HG03442 (cell line): ENCODE data around the gene MED9.

ENCODE experiments used
- ATAC-seq: cut with Tn5 transposase; IDR thresholded peaks from one replicate; pipeline ENCODE4 v1.9.1; 2021; ENCODE audit warnings: mild to moderate bottlenecking, moderate library complexity; ENCODE audit not compliant: unreplicated experiment

The MED9 gene

GRCh38 chr17:17502741-17503565, 26.2 kb downstream of the MED9 start:
- no peak for ATAC-seq

DNA sequence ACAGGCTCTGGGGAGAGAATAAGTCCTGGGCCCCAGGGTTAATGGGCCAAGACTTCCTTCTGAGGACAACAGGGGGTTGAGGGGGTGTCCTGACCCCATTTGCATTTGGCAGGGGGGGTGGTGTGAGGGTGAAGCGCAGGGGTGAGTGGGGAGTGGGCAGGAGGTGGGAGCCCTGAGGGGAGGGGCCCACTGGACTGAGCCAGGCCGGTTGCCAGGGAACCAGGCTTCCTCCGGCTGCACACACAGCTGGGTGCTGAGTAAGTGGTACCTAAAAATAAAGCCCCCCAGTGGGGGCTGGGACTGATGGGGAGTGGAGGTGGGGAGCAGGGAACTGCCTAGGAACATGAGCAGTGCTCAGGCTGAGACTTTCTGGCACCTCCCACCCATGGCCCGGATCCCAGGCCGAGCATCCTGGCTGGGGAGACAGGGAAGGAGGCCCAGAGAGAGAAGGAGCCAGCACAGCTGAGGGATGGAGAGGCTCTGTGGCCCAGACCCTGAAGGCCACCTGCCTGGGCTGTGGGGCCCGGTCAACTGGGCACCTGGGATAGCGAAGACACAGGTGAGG, 26.8 kb downstream of the MED9 start:
- no peak for ATAC-seq

- ATAC-seq = no peak
Measured at GRCh38 chr17:17504341-17505140, 27.7 kb downstream of the MED9 start.

DNA sequence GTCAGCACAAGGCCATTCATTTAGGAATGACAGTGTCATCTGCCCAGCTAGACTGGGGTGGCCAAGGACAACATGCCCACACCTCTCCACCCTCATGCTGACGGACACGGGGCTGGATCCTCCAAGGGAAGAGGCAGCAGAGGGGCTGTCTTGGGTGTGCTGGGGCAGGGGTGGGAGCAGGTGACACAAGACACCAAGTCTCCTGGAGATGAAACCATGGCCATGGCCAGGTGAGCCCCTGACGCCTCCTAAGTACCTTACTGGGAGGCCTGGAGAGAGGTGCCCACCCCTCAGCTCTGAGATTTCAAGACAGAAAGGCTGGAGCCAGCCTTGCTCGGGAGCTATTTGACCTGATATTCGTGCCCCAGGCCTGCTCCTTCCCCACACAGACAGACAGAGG, 28.4 kb downstream of the MED9 start:
- no peak for ATAC-seq

DNA sequence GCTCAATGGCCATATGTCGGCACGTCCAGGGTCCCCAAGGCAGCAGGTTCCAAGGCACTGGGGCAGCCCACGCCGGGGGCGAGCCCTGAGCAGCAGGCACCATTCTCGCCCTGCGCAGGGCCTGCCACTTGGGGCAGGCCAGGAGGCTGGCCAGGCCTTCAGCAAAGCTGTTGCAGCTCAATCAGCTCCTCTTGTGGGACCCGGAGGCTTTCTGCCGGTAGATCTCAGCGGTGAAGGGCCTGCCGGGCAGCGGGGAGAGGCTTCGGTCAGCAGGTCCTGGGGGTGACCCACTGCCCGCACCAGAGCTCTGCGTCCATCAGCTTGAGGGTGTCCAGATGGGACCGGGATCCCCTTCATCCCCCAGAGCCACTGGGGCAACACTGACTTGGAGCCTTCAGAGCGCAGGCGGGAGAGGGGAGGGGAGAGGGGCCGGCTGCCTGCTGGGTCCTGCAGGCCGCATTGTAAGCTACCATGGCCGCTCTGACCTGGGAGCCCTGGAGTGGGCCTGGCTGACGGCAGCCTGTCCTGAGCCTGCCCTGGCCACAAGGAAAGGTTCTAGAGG, 28.9 kb downstream of the MED9 start:
- no peak for ATAC-seq

DNA sequence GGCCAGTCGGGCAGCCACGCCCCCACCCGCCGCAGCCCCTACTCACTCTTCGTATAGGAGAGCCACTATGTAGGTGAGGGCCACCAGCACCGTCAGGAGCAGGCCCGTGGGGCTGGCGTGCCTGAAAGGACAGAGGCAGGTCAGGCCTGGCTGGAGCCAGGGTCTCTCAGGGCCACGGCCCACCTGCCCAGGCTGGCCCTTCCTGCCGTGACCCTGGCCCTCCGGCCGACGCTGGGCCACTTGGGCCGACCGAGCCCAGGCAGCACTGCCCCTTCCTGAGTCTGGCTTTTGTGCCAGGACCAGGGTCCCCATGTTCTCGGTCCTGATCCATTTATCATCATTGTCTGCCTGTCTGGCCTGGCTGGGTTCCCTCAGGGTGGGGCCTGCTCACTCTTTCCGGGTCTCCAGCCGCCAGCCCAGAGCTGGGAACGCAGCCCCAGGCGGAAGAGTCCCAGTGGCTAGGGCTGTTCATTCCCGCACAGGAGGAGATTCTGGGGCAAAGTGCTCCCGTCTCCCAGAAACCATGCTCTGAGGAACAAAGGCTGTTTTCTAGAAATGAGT, 29.5 kb downstream of the MED9 start:
- no peak for ATAC-seq

DNA sequence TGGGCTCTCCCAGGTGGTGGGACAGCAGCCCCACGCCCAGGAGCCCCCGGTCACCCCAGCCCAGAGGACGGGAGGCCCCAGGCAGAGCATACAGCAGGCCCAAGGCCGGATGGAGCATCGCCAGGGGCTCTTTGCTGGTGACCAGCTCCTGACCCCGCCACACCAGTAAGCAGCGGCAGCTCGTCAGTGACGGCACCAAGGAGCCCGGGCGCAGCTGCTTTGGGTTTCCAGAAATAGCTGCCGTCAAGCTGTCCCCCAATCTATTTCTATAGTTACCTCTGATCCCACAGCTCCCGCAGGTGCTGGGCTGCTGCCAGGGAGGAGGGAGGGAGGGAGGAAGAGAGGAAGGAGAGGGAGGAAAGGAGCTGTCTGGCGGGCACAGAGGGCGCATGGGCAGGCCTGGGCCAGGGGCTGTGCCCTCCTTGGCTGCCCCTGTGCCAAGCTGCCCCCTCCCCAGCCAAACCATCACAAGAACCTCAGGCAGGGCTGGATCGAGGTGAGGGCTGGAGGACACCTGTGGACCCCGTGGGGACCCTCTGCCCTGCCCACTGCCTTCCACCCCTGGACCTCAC, 30.2 kb downstream of the MED9 start:
- no peak for ATAC-seq

DNA sequence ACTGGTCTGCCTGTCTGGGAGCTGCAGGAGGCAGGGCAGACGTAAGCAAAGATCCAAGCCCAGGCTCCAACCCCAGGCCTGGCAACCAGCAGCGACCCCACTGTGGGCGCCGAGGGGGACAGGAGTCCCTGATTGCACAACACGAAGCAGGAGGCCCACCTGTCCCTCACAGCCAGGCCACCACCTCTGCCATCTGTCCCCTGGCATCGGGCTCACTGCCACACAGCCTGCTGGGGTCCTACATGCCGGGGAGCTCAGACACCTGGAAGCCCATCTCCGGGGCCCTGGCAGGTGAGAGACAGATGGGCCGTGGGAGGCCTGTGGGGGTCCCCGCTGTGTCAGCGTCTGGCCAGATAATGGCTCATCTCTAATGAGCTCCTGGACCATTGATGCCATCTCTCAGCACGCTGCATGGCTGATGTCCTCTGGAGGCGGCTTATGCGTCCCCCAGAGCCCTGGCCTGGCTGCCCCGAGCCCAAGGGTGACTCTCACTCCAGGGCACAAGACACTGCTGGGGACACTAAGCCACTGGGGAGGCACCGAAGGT, 30.7 kb downstream of the MED9 start:
- no peak for ATAC-seq

DNA sequence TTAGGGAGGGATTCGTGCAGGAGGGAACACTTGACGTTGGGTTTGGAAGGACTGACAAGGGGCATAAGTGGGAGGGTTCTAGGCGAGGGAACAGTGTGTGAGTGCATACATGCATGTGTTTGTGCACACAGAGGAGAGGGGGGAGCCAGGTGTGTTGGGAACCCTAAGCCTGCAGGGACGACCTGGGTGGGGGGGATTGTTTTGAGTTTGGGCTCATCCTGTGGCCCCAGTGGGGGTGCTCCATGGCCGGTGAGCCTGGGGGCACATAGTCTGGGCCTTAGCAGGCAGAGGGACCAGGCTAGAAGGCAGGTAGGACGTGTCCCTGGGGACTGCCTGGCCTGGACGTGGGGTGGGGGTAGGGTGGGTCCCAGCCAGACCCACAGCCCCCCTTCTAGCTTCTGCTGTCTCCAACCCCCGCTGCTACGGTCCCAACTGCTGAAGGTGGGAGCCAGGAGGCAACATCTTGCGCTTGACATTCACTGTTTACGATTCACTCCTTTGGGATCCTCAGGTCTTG, 31.3 kb downstream of the MED9 start:
- ATAC-seq = no peak

DNA sequence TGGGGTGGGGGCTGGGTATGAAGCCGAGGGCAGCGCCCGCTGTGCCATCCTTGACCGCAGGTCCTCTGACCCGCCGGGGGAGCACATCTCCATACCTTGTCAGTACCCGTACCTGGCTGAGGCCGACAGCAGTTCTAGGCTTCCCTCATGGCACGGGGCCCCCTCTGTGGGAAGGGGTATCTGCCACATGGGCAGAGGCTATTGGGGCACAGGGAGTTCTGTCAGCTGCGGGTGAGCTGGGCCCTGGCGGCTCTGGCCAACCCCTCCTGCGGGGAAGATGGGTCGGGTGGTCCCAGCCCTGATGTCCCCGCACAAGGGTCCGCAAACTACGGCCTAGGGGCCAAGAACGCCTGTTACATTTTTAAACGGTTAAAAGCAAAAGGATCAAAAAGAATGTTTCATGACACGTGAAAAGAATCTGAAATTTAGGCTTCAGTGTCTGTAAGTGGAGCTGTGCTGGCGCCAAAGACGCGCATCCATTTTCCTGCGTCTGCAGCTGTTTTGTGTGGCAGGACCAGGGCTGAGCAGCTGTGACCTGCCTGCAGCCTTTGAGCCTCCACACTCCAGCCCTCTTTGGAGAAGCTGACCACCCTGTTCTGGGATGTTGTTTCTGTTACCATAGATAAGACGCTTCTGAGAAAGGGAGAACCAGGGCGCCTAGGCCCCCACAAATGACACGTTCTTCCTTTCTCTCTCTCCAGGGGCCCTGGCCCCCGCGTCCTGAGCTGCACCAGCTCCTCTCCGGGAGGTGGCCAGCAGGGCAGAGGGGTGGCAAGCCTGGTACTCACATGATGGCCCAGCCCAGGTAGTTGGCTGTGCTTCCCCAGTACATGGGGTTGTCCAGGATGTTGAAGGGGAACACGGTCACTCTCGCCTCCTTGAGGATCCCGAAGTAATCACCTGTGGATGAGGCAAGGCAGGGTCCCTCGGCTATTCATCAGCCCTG, 32.1 kb downstream of the MED9 start:
- ATAC-seq = no peak

DNA sequence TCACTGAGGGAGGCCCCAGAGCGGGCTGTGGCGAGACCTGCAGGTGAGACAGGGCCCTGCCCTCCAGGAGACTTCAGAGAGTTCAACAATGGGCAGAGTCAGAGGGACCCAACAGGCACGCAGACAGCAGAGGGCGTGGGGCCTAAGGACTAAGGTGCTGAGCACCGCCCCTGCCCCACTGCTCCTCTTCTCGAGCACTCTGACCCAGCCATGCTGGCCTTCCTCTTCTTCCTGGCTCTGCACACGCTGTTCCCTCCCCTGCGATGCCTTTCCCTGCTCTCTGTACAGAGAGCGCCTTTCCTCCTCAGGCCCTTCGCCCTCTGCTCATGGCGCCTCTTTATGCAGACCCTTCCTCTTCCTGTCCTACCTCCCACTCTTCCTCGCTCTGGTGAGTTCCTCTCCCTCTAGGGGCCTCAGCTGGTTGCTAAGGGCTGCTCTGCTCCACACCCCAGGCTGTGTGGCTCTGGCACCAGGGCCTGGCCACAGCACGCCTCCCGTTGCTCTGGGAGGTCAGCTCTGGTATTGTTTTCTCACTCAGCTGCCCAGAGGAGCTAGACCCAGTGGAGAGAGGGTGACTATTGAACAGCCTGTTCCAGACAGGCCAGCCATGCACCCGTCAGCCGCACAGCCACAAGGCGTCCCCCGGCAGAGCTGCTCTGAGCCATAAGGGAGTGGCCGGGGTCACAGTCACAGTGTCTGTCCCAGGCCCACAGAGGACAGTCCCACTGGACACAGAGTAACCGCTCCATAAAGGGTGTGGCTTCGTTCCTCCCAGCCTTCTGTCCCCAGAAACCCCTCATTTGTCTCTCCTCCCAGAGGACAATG, 33.0 kb downstream of the MED9 start:
- no peak for ATAC-seq

DNA sequence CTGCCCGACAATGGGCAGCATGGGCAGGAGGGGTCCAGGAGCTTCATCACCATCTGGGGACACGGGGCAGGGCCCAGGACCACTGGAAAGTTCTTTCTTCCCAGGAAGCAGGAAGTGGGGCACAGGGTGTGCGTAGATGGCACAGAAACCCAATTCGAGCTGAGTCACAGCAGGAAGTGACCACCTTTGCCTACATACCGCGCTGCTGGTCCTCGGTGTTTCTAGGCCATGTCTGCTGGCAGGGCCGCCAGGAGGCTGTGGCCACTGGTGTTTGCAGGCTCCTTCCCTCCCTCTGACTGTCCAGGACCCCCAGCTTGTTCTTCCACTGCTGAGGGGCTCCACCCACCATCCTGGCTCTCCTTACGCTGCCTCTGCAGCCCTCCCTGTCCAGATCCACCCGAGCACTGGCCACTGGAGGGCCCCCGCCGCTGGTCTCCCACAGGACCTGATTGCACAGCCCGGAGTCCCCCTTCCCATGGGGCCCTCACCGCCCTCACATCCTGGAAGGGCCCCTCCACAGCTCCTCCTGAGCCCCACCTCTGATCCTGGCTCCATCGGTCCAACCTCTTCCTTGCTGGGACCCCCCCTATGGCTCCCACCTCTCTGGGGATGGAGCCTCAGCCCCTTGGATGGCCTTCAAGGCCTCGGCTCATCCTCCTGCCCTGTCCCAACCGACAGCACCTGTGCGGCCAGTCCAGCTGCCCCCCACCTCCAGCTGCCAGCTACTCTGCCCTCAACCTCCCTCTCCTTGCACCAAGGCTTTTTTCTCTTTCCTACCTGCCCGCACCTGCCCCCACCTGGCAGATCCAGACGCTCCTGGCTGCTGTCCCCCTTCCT, 33.9 kb downstream of the MED9 start:
- no peak for ATAC-seq

- no peak for ATAC-seq
Measured at GRCh38 chr17:17511293-17511741, 34.5 kb downstream of the MED9 start.

DNA sequence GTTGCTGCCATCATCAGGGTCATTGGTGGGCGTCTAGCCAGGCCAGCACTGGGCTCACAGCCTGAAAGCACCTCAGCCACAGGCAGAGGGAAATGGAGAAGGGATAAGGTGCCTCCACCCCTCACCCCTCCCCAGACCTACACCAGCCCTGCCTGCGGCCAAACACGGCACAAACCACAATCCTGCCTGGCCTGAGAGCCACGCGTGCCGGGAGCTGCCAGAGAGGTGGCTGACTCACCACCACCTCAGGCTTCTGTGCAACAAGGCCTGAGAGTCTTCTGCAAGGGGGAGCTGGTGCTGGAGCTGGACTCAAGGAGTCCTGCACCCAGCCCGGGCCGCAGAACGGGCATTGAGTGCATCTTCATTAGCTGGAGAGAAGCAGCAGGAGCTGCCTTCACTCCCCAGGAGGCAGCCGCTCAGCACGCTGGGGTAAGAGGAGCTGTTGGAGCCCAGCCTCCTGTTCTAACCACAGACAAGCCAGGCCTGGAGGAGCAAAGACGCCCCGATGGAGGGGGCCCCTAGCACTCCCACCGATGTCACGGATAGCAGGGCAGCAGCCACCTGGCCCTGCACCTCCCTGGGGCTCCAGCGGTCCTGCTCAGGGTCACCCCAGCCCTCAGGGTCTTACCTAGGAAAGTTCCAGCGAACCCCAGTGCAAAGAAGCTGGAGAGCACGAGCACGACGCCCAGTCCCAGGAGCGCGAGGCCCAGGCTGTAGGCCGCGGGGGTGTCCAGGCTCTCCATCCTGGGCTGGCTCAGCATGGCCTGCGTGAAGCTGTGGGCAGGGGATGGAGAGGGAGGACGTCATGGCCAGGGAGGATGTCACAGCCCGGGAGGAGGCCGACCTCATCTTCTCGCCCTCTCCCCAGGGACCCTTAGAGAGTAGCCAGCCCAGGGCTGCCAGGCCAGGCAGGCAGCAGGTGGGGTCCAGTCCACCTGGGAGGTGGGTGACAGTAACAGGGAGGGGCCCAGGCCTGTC, 35.4 kb downstream of the MED9 start:
- no peak for ATAC-seq

- no peak for ATAC-seq
Measured at GRCh38 chr17:17512866-17513265, 36.1 kb downstream of the MED9 start.

DNA sequence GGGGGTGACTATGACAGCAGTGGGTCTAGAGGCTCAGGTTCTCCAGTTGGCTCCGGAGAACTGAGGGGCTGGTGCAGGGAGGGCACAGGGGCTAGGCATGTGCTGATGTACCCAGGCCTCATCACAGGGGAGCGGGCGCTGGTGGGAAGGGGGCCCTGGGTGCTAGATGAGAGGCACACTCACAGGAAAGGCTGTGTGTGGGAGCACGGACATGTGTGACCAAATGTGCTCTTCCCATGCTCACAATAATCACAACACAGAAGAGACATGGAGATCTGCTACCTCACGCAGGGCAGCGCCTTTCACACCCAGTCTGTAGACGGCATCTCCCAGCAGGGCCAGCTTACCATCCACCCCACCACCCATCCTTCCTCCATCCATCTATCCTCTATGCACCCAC, 36.8 kb downstream of the MED9 start:
- no peak for ATAC-seq
